CD14-positive monocyte (primary cell): ENCODE measurements around the gene TEFM. TPM values are rescaled to one million over a fixed set of nuclear protein-coding genes. Genes with fewer than 3 reads are reported as not detected.

ENCODE experiments used
- DNase-seq, 3 donors: peaks; one replicate each; pipeline ENCODE4 v3.0.0-alpha.2; 2011 to 2022
- H2AFZ ChIP-seq: 2 replicates; pipeline ENCODE4 v1.6.0; 2012; ENCODE audit warnings: mild to moderate bottlenecking, low read depth, low read length, inconsistent platforms; ENCODE audit not compliant: insufficient read depth, poor library complexity, severe bottlenecking
- H3K27ac ChIP-seq, 2 donors: 1 replicate in 1 of 2; 2 replicates in 1 of 2; pipeline ENCODE4 v1.5.1; 2012 to 2013; ENCODE audit warnings: low read length in 2 of 2, control low read depth in 1 of 2, inconsistent platforms in 1 of 2, low read depth in 1 of 2, mild to moderate bottlenecking in 1 of 2
- H3K27me3 ChIP-seq, 2 donors: one replicate each; pipeline versions ENCODE4 v1.6.0 to v1.6.1; 2011 to 2013; ENCODE audit warnings: low read length in 2 of 2; ENCODE audit not compliant: control insufficient read depth in 2 of 2, insufficient read depth in 2 of 2
- H3K36me3 ChIP-seq, 2 donors: replicated peaks in 1 of 2; 1 replicate in 1 of 2; 2 replicates in 1 of 2; pipeline versions ENCODE4 v1.5.1 to v1.6.1; 2012 to 2013; ENCODE audit warnings: low read length in 2 of 2, control low read depth in 1 of 2, inconsistent platforms in 1 of 2, mild to moderate bottlenecking in 1 of 2; ENCODE audit not compliant: insufficient read depth in 2 of 2, control insufficient read depth in 1 of 2
- H3K4me1 ChIP-seq, 2 donors: 1 replicate in 1 of 2; 2 replicates in 1 of 2; pipeline versions ENCODE4 v1.5.1 to v1.6.1; 2012 to 2013; ENCODE audit warnings: low read length in 2 of 2, control low read depth in 1 of 2, inconsistent platforms in 1 of 2, mild to moderate bottlenecking in 1 of 2, moderate library complexity in 1 of 2; ENCODE audit not compliant: insufficient read depth in 2 of 2, control insufficient read depth in 1 of 2
- H3K4me2 ChIP-seq: replicated peaks from 2 replicates; pipeline ENCODE3; 2012; ENCODE audit warnings: low read length, moderate library complexity, mild to moderate bottlenecking; ENCODE audit not compliant: poor library complexity, severe bottlenecking; ENCODE audit errors: extremely low read depth
- H3K4me3 ChIP-seq, 3 experiments: fragments of 200-600 bp in 1 of 3; sonication (generic) in 1 of 3; replicated peaks in 1 of 3; 1 replicate in 2 of 3; 2 replicates in 1 of 3; pipeline ENCODE4 v1.5.1; 2011 to 2013; ENCODE audit warnings: low read length in 3 of 3, mild to moderate bottlenecking in 3 of 3, control low read depth in 2 of 3, low read depth in 2 of 3, inconsistent platforms in 1 of 3, moderate library complexity in 1 of 3
- H3K79me2 ChIP-seq: 2 replicates; pipeline ENCODE4 v1.6.0; 2012; ENCODE audit warnings: mild to moderate bottlenecking, control low read depth, inconsistent platforms, low read length, moderate library complexity; ENCODE audit not compliant: insufficient read depth
- H3K9ac ChIP-seq: 2 replicates; pipeline ENCODE4 v1.6.0; 2017; ENCODE audit warnings: low read length, mild to moderate bottlenecking; ENCODE audit not compliant: insufficient read depth, poor library complexity, severe bottlenecking
- H3K9me3 ChIP-seq, 2 donors: replicated peaks in 1 of 2; 1 replicate in 1 of 2; 2 replicates in 1 of 2; pipeline versions ENCODE4 v1.5.1 to v1.6.1; 2012 to 2013; ENCODE audit warnings: low read length in 2 of 2, control low read depth in 1 of 2; ENCODE audit not compliant: control insufficient read depth in 1 of 2, insufficient read depth in 1 of 2
- H4K20me1 ChIP-seq: 2 replicates; pipeline ENCODE4 v1.6.0; 2012; ENCODE audit warnings: mild to moderate bottlenecking, low read length, control low read depth, moderate library complexity; ENCODE audit not compliant: insufficient read depth
- H3K27ac Mint-ChIP-seq, 7 donors: one replicate each; pipeline ENCODE4 v1.8.0; 2020; ENCODE audit warnings: mild to moderate bottlenecking in 7 of 7, mixed read lengths in 7 of 7, moderate library complexity in 6 of 7, inconsistent platforms in 2 of 7
- H3K27me3 Mint-ChIP-seq, 3 donors: one replicate each; pipeline ENCODE4 v1.8.0; 2021 to 2022; ENCODE audit warnings: low read depth in 3 of 3, mild to moderate bottlenecking in 3 of 3, mixed read lengths in 3 of 3, moderate library complexity in 3 of 3, inconsistent platforms in 1 of 3
- H3K36me3 Mint-ChIP-seq, 2 donors: one replicate each; pipeline ENCODE4 v1.8.0; 2020; ENCODE audit warnings: mixed read lengths in 2 of 2, inconsistent platforms in 1 of 2, mild to moderate bottlenecking in 1 of 2
- H3K4me1 Mint-ChIP-seq: one replicate; pipeline ENCODE4 v1.8.0; 2020; ENCODE audit warnings: mild to moderate bottlenecking, mixed read lengths
- H3K4me3 Mint-ChIP-seq, 2 donors: one replicate each; pipeline ENCODE4 v1.8.0; 2020; ENCODE audit warnings: mild to moderate bottlenecking in 2 of 2, mixed read lengths in 2 of 2, moderate library complexity in 1 of 2
- H3K9me3 Mint-ChIP-seq, 7 donors: one replicate each; pipeline ENCODE4 v1.8.0; 2020 to 2022; ENCODE audit warnings: mixed read lengths in 7 of 7, mild to moderate bottlenecking in 6 of 7, moderate library complexity in 6 of 7, inconsistent platforms in 2 of 7
- WGBS: methylation state at CpG from one replicate; pipeline ENCODE4 v1.1.5; 2013; ENCODE audit warnings: missing lambda C conversion rate; ENCODE audit not compliant: insufficient coverage; 5-methylcytosine and 5-hydroxymethylcytosine counted together
- intact Hi-C, 2 donors: fragments of 100-400 bp; cut with micrococcal nuclease; formaldehyde crosslinking; loops; one replicate each; pipeline versions ENCODE4 v1.15.0 to v1.15.1; 2023
- polyA plus RNA-seq, 3 donors: library from polyadenylated mRNA; depleted of rRNA in 1 of 3; unstranded in 2 of 3; stranded (reverse) in 1 of 3; fragments of 300-500 nt in 2 of 3; fragments of >200 nt in 1 of 3; fragmentation: Illumina TruSeq in 2 of 3; gene quantifications; 1 replicate in 2 of 3; 2 replicates in 1 of 3; pipeline ENCODE4 v1.2.3, GENCODE V29; 2012 to 2021
- TF ChIP-seq, protein P1 (sequence below): fragments of 200-600 bp; IDR thresholded peaks from one replicate; pipeline ENCODE4 v1.8.0; 2022; ENCODE audit warnings: antibody characterized with exemption, mild to moderate bottlenecking

TEFM gene
- polyA plus RNA-seq, 3 donors, result 6.5 to 14.6 (median 10.0) TPM

DNA sequence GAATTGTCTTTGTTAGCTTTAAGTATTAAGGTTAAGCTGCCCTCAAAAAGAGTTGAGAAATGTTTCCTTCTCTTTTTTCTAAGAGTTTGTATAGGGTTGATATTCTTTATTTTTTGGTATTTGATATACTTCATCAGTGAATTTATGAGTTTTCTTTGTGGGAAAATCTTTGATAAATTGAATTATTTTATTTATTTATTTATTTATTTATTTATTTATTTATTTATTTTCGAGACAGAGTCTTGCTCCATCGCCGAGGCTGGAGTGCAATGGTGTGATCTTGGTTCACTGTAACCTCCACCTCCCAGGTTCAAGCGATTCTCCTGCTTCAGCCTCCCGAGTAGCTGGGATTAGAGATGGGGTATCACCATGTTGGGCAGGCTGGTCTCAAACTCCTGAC is 19.9 kb downstream of the TEFM start:
- peaks cover 0 to 1% (median 0%) of the 10 kb centered on the region in 3 donors for H3K27me3 Mint-ChIP-seq
- no peak overlapping the region for H3K4me2 ChIP-seq

DNA sequence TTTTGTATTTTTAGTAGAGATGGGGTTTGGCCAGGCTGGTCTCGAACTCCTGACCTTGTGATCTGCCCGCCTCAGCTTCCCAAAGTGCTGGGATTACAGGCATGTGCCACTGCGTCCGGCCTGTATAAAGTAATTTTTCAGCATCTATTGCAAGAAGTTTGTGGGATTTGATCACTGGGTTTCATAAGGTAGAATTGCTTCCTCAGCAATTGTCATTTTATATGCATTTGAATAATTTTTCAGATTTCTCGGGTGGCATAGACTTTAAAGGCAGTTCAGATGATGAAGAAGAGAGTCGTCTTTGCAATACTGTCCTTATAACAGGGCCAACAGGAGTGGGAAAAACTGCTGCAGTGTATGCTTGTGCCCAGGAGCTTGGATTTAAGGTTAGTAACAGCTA is 37.0 kb downstream of the TEFM start:
- Mint-ChIP-seq H3K27ac (no peak overlapping the region), H3K27me3 (no peaks in the 10 kb centered on the region), H3K36me3 (peaks cover 38 to 55% of the 10 kb centered on the region in 2 donors), H3K4me1 (peaks cover 4% of the 10 kb centered on the region), H3K4me3 (no peak overlapping the region), H3K9me3 (no peaks in the 10 kb centered on the region)
- TF ChIP-seq, protein P1, sequence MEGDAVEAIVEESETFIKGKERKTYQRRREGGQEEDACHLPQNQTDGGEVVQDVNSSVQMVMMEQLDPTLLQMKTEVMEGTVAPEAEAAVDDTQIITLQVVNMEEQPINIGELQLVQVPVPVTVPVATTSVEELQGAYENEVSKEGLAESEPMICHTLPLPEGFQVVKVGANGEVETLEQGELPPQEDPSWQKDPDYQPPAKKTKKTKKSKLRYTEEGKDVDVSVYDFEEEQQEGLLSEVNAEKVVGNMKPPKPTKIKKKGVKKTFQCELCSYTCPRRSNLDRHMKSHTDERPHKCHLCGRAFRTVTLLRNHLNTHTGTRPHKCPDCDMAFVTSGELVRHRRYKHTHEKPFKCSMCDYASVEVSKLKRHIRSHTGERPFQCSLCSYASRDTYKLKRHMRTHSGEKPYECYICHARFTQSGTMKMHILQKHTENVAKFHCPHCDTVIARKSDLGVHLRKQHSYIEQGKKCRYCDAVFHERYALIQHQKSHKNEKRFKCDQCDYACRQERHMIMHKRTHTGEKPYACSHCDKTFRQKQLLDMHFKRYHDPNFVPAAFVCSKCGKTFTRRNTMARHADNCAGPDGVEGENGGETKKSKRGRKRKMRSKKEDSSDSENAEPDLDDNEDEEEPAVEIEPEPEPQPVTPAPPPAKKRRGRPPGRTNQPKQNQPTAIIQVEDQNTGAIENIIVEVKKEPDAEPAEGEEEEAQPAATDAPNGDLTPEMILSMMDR, result no peak
- Histone ChIP-seq H3K27ac (no peak overlapping the region), H4K20me1 (no peaks in the 10 kb centered on the region), H3K9me3 (no peaks in the 10 kb centered on the region), H2AFZ (no peak overlapping the region), H3K4me2 (no peak overlapping the region), H3K27me3 (no peaks in the 10 kb centered on the region), H3K36me3 (peaks cover 22 to 68% of the 10 kb centered on the region in 2 donors), H3K4me1 (peaks cover 0 to 2% of the 10 kb centered on the region in 2 donors), H3K79me2 (no peaks in the 10 kb centered on the region), H3K4me3 (no peak overlapping the region), H3K9ac (no peak overlapping the region)
- 100% methylated on average over 2 of the region's 6 CpGs for WGBS
- intact Hi-C loops, result no loop called here
- DNase-seq, result no peak

More for the DNA sequence above, 19.9 kb downstream of the TEFM start:
- H3K4me3 ChIP-seq, result no peak overlapping the region
- no peaks in the 10 kb centered on the region for H3K4me1 Mint-ChIP-seq
- peaks cover 0 to 2% (median 0%) of the 10 kb centered on the region in 7 donors for H3K9me3 Mint-ChIP-seq
- H3K36me3 Mint-ChIP-seq, result peaks cover 5 to 31% of the 10 kb centered on the region in 2 donors
- H3K4me3 Mint-ChIP-seq, result no peak overlapping the region
- peaks cover 9 to 29% of the 10 kb centered on the region in 2 donors for H3K36me3 ChIP-seq
- no peak overlapping the region for H3K27ac Mint-ChIP-seq
- no peak overlapping the region for H2AFZ ChIP-seq
- no peaks in the 10 kb centered on the region for H4K20me1 ChIP-seq
- H3K27ac ChIP-seq, result no peak overlapping the region
- no peak overlapping the region for H3K9ac ChIP-seq
- intact Hi-C loops, result no loop called here
- DNase-seq, result no peak
- no peaks in the 10 kb centered on the region for H3K79me2 ChIP-seq
- no peaks in the 10 kb centered on the region for H3K9me3 ChIP-seq
- H3K4me1 ChIP-seq, result no peaks in the 10 kb centered on the region
- H3K27me3 ChIP-seq, result no peaks in the 10 kb centered on the region
- no CpG with 5 or more reads among the region's 5 CpGs for WGBS
- TF ChIP-seq, protein P1, result no peak
